ENCODE results near the gene HACL1. TPM values are rescaled to one million over a fixed set of nuclear protein-coding genes. Genes with fewer than 3 reads are reported as not detected.

The HACL1 gene
- total RNA-seq, 1 donor from 2014 or later: 15.6 TPM

- ATAC-seq: no peak
- intact Hi-C loops (cut with micrococcal nuclease): no loop called here
- DNase-seq: no peak
These were observed 9.4 kb downstream of the HACL1 start for GRCh38 chr3:15591928-15592327.

- intact Hi-C loops (cut with micrococcal nuclease): no loop called here
- ATAC-seq (no peak), DNase-seq (no peak)
These were observed 10.1 kb downstream of the HACL1 start for GRCh38 chr3:15591242-15591641.

GRCh38 chr3:15585111-15585845 lies 16.1 kb downstream of the HACL1 start:
- DNase-seq (no peak), ATAC-seq (no peak)
- intact Hi-C loops (cut with micrococcal nuclease): loop anchor here (10.0 kb wide), 1 partner anchor 340 kb away; no protein-coding TSS in a partner anchor

- no peak for DNase-seq
- intact Hi-C loops (cut with micrococcal nuclease): loop anchor here (10.0 kb wide), 1 partner anchor 337 kb away; no protein-coding TSS in a partner anchor
- ATAC-seq: no peak
These were observed 19.6 kb downstream of the HACL1 start for GRCh38 chr3:15581471-15582394.

- DNase-seq: no peak
- ATAC-seq: no peak
- intact Hi-C loops (cut with micrococcal nuclease): no loop called here
These were observed 22.3 kb downstream of the HACL1 start for GRCh38 chr3:15579051-15579450.

- no peak for ATAC-seq
- DNase-seq: no peak
- intact Hi-C loops (cut with micrococcal nuclease): no loop called here
These were observed 23.0 kb downstream of the HACL1 start for GRCh38 chr3:15578289-15578867.

- DNase-seq: no peak
- no peak for ATAC-seq
- intact Hi-C loops (cut with micrococcal nuclease): no loop called here
These were observed 24.9 kb downstream of the HACL1 start for GRCh38 chr3:15576475-15576874.

- ATAC-seq (no peak), DNase-seq (no peak)
- intact Hi-C loops (cut with micrococcal nuclease): no loop called here
These were observed 25.9 kb downstream of the HACL1 start for GRCh38 chr3:15575446-15575845.

- intact Hi-C loops (cut with micrococcal nuclease): no loop called here
- DNase-seq (no peak), ATAC-seq (no peak)
These were observed 29.2 kb downstream of the HACL1 start for GRCh38 chr3:15572138-15572537.

GRCh38 chr3:15563190-15563589 lies 38.2 kb downstream of the HACL1 start:
- ATAC-seq (no peak), DNase-seq (no peak)
- intact Hi-C loops (cut with micrococcal nuclease): no loop called here

- intact Hi-C loops (cut with micrococcal nuclease): no loop called here
These were observed 38.8 kb downstream of the HACL1 start for GRCh38 chr3:15562560-15562959.

GRCh38 chr3:15558581-15558980 lies 42.8 kb downstream of the HACL1 start:
- intact Hi-C loops (cut with micrococcal nuclease): loop anchor here (10.0 kb wide), 1 partner anchor 124 kb away; no protein-coding TSS in a partner anchor
- no peak for DNase-seq
- ATAC-seq: no peak

More at GRCh38 chr3:15562560-15562959, 38.8 kb downstream of the HACL1 start:
- DNase-seq: no peak
- no peak for ATAC-seq

GRCh38 chr3:15557511-15557946 lies 43.8 kb downstream of the HACL1 start:
- ATAC-seq: peak; percentile 68
- intact Hi-C loops (cut with micrococcal nuclease): loop anchor here (10.0 kb wide), 1 partner anchor 123 kb away; no protein-coding TSS in a partner anchor
- no peak for DNase-seq

- DNase-seq: no peak
- intact Hi-C loops (cut with micrococcal nuclease): loop anchor here (10.0 kb wide), 1 partner anchor 122 kb away; no protein-coding TSS in a partner anchor
- ATAC-seq: peak; percentile 37
These were observed 44.9 kb downstream of the HACL1 start for GRCh38 chr3:15556512-15556911.

- no peak for DNase-seq
- ATAC-seq: no peak
- intact Hi-C loops (cut with micrococcal nuclease): loop anchor here (10.0 kb wide), 1 partner anchor 119 kb away; no protein-coding TSS in a partner anchor
These were observed 47.6 kb downstream of the HACL1 start for GRCh38 chr3:15553749-15554148.

GRCh38 chr3:15551902-15552301 lies 49.5 kb downstream of the HACL1 start:
- ATAC-seq (no peak), DNase-seq (no peak)
- intact Hi-C loops (cut with micrococcal nuclease): loop anchor here (10.0 kb wide), 1 partner anchor 117 kb away; no protein-coding TSS in a partner anchor

- ATAC-seq: no peak
- no peak for DNase-seq
- intact Hi-C loops (cut with micrococcal nuclease): loop anchor here (10.0 kb wide), 1 partner anchor 115 kb away; no protein-coding TSS in a partner anchor
These were observed 51.5 kb downstream of the HACL1 start for GRCh38 chr3:15549846-15550245.

GRCh38 chr3:15542614-15543013 lies 58.8 kb downstream of the HACL1 start:
- intact Hi-C loops (cut with micrococcal nuclease): no loop called here
- ATAC-seq (peak; percentile 90), DNase-seq (peak; percentile 34)

- intact Hi-C loops (cut with micrococcal nuclease): no loop called here
- no peak for DNase-seq
- no peak for ATAC-seq
These were observed 60.0 kb downstream of the HACL1 start for GRCh38 chr3:15541371-15541770.

All from left ventricle myocardium superior (tissue), 1 donor.